GM19452 (cell line): ENCODE measurements around the gene VNN1.

Source experiments
- ATAC-seq: cut with Tn5 transposase; IDR thresholded peaks from one replicate; pipeline ENCODE4 v1.9.1; 2021; ENCODE audit not compliant: unreplicated experiment

VNN1 gene

GRCh38 chr6:132713352-132714134 is at the start of gene VNN1:
VNN1 (minus strand) TSS chr6:132714055; CDS start chr6:132714035, 20 bp downstream.
- no peak for ATAC-seq

- ATAC-seq: peak; percentile 87
Observed at GRCh38 chr6:132763269-132763668, 49.4 kb upstream of the VNN1 start.

- no peak for ATAC-seq
Observed at GRCh38 chr6:132760256-132760655, 46.4 kb upstream of the VNN1 start.

GRCh38 chr6:132758689-132759088 is 44.8 kb upstream of the VNN1 start:
- no peak for ATAC-seq

GRCh38 chr6:132752255-132752654 is 38.4 kb upstream of the VNN1 start:
- ATAC-seq: no peak

- ATAC-seq: no peak
Observed at GRCh38 chr6:132751828-132752227, 38.0 kb upstream of the VNN1 start.

GRCh38 chr6:132751306-132751705 is 37.5 kb upstream of the VNN1 start:
- peak; percentile 44 for ATAC-seq

GRCh38 chr6:132750455-132751248 is 36.8 kb upstream of the VNN1 start:
- peak; percentile 84 for ATAC-seq

GRCh38 chr6:132749111-132749510 is 35.3 kb upstream of the VNN1 start:
- ATAC-seq: no peak

- ATAC-seq: no peak
Observed at GRCh38 chr6:132748446-132748845, 34.6 kb upstream of the VNN1 start.

- no peak for ATAC-seq
Observed at GRCh38 chr6:132746048-132746447, 32.2 kb upstream of the VNN1 start.

- ATAC-seq: no peak
Observed at GRCh38 chr6:132742495-132742894, 28.6 kb upstream of the VNN1 start.

GRCh38 chr6:132741281-132741680 is 27.4 kb upstream of the VNN1 start:
- no peak for ATAC-seq

- no peak for ATAC-seq
Observed at GRCh38 chr6:132736239-132736638, 22.4 kb upstream of the VNN1 start.

GRCh38 chr6:132734694-132735236 is 20.9 kb upstream of the VNN1 start:
- no peak for ATAC-seq

- no peak for ATAC-seq
Observed at GRCh38 chr6:132733814-132734213, 20.0 kb upstream of the VNN1 start.

GRCh38 chr6:132733283-132733682 is 19.4 kb upstream of the VNN1 start:
- ATAC-seq: no peak

GRCh38 chr6:132731086-132731485 is 17.2 kb upstream of the VNN1 start:
- no peak for ATAC-seq

GRCh38 chr6:132730560-132730959 is 16.7 kb upstream of the VNN1 start:
- ATAC-seq: no peak

- ATAC-seq: no peak
Observed at GRCh38 chr6:132728616-132729015, 14.8 kb upstream of the VNN1 start.

GRCh38 chr6:132726608-132726975 is 12.7 kb upstream of the VNN1 start:
- ATAC-seq: no peak
